Kidney (tissue), 14 donors: Measurements from ENCODE around the gene PCSK5. TPM values are rescaled to one million over a fixed set of nuclear protein-coding genes. Genes with fewer than 3 reads are reported as not detected.

Source experiments
- DNase-seq, 5 donors: peaks; one replicate each; pipeline ENCODE4 v3.0.0-alpha.2; 2013 to 2020
- FAIRE-seq: peaks from 2 replicates; lab custom pipeline; 2012; peaks lifted over from hg19 to GRCh38; lab: Jason Lieb, UNC
- H3K27ac ChIP-seq, 2 donors: one replicate each; pipeline ENCODE4 v1.7.0; 2013; ENCODE audit warnings: low read depth in 2 of 2, low read length in 2 of 2, inconsistent platforms in 1 of 2
- H3K27me3 ChIP-seq: one replicate; pipeline ENCODE4 v1.7.1; 2013; ENCODE audit warnings: low read length, inconsistent platforms; ENCODE audit not compliant: control insufficient read depth, insufficient read depth
- H3K36me3 ChIP-seq, 3 donors: one replicate each; pipeline versions ENCODE4 v1.7.0 to v1.7.1; 2013; ENCODE audit warnings: low read length in 3 of 3, control low read depth in 1 of 3, inconsistent platforms in 1 of 3; ENCODE audit not compliant: insufficient read depth in 3 of 3, control insufficient read depth in 2 of 3
- H3K4me1 ChIP-seq, 3 donors: one replicate each; pipeline versions ENCODE4 v1.7.0 to v1.7.1; 2013; ENCODE audit warnings: low read length in 3 of 3, inconsistent platforms in 1 of 3, low read depth in 1 of 3; ENCODE audit not compliant: control insufficient read depth in 2 of 3, insufficient read depth in 2 of 3
- H3K4me3 ChIP-seq, 3 donors: one replicate each; pipeline versions ENCODE4 v1.7.0 to v1.8.1; 2013; ENCODE audit warnings: low read length in 3 of 3, control low read depth in 1 of 3, inconsistent platforms in 1 of 3
- H3K9ac ChIP-seq, 3 donors: one replicate each; pipeline versions ENCODE4 v1.7.0 to v1.7.1; 2013; ENCODE audit warnings: low read length in 3 of 3, control low read depth in 1 of 3, inconsistent platforms in 1 of 3
- H3K9me3 ChIP-seq, 3 donors: one replicate each; pipeline versions ENCODE4 v1.7.0 to v1.7.1; 2013; ENCODE audit warnings: low read length in 3 of 3, control low read depth in 1 of 3, inconsistent platforms in 1 of 3; ENCODE audit not compliant: control insufficient read depth in 2 of 3, insufficient read depth in 1 of 3
- intact Hi-C: fragments of 100-400 bp; cut with DNase I; formaldehyde crosslinking; loops from one replicate; pipeline ENCODE4 v1.11.1; 2022
- polyA plus RNA-seq: library from polyadenylated mRNA; stranded (reverse); fragments of 350-450 nt; fragmentation: Illumina TruSeq; extraction: RNeasy Lipid Tissue Mini Kit (QIAGEN cat#74804); gene quantifications from one replicate; pipeline ENCODE4 v1.2.3, GENCODE V29; 2014; ENCODE audit warnings: low read depth, low replicate concordance; ENCODE audit not compliant: insufficient read depth
- total RNA-seq: library from RNA; stranded (reverse); fragmentation: NEBNext Ultra II Directional; extraction: Animal tissue kit (Norgen Biotek cat#: 25700); gene quantifications from one replicate; pipeline ENCODE4 v1.2.1, GENCODE V29; 2021
- TF ChIP-seq, protein P1 (sequence below): IDR thresholded peaks from 3 replicates; pipeline ENCODE4 v1.5.1; 2012; ENCODE audit warnings: mild to moderate bottlenecking, moderate library complexity, borderline replicate concordance; ENCODE audit not compliant: insufficient read depth; ENCODE audit errors: extremely low read depth
- donor health status: control.
- donor health status: control.
- donor health status: control.
- donor health status: control.
- donor health status: control.
- donor health status: DM: yes; HTN: yes; CAD: no.
- donor health status: Normal renal cell carcinoma (clear cell type).

Gene PCSK5
- total and polyA plus RNA-seq, 2 donors from 2014 or later, result 1.6 to 14.7 TPM

DNA sequence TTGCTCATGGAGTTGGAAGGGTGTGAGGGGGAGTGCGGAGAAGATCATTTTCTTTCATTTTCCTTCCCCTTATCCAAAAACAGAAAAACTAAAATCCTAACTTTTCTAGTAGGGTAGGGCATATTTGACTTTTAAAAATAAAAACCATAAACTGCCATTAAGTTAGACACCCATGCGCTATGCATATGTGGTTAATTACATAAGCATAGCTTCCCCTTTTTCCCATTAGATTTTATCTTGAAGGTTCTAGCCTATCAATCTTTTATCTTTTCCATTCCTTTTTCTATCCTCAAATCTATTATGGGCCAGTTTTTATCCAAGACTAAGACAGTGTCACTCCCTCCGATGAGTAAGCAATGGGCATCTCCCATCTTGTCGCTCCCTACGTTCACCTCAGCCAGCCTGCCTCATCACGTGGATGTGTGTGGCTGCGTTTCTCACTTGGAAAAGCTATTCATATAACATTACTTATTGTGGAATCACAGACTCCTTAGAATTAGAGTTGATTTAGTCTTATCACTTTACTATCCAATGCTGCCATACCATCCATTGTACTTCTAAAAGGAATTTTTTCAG is 49.2 kb downstream of the PCSK5 start:
- DNase-seq (no peak), FAIRE-seq (no peak)
- Histone ChIP-seq H3K27me3 (no peaks in the 10 kb centered on the region), H3K9me3 (no peaks in the 10 kb centered on the region), H3K36me3 (no peaks in the 10 kb centered on the region), H3K4me3 (no peak overlapping the region), H3K4me1 (no peaks in the 10 kb centered on the region), H3K9ac (no peak overlapping the region), H3K27ac (no peak overlapping the region)
- intact Hi-C loops, result no loop called here
- TF ChIP-seq, protein P1, sequence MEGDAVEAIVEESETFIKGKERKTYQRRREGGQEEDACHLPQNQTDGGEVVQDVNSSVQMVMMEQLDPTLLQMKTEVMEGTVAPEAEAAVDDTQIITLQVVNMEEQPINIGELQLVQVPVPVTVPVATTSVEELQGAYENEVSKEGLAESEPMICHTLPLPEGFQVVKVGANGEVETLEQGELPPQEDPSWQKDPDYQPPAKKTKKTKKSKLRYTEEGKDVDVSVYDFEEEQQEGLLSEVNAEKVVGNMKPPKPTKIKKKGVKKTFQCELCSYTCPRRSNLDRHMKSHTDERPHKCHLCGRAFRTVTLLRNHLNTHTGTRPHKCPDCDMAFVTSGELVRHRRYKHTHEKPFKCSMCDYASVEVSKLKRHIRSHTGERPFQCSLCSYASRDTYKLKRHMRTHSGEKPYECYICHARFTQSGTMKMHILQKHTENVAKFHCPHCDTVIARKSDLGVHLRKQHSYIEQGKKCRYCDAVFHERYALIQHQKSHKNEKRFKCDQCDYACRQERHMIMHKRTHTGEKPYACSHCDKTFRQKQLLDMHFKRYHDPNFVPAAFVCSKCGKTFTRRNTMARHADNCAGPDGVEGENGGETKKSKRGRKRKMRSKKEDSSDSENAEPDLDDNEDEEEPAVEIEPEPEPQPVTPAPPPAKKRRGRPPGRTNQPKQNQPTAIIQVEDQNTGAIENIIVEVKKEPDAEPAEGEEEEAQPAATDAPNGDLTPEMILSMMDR, result no peak

GRCh38 chr9:75941066-75941465 is 50.6 kb downstream of the PCSK5 start:
- Histone ChIP-seq H3K27me3 (no peaks in the 10 kb centered on the region), H3K36me3 (no peaks in the 10 kb centered on the region), H3K4me3 (no peak overlapping the region), H3K4me1 (no peaks in the 10 kb centered on the region), H3K9ac (no peak overlapping the region), H3K27ac (no peak overlapping the region), H3K9me3 (no peaks in the 10 kb centered on the region)
- intact Hi-C loops, result no loop called here
- DNase-seq, result no peak
- TF ChIP-seq, protein P1, result no peak
- no peak for FAIRE-seq

DNA sequence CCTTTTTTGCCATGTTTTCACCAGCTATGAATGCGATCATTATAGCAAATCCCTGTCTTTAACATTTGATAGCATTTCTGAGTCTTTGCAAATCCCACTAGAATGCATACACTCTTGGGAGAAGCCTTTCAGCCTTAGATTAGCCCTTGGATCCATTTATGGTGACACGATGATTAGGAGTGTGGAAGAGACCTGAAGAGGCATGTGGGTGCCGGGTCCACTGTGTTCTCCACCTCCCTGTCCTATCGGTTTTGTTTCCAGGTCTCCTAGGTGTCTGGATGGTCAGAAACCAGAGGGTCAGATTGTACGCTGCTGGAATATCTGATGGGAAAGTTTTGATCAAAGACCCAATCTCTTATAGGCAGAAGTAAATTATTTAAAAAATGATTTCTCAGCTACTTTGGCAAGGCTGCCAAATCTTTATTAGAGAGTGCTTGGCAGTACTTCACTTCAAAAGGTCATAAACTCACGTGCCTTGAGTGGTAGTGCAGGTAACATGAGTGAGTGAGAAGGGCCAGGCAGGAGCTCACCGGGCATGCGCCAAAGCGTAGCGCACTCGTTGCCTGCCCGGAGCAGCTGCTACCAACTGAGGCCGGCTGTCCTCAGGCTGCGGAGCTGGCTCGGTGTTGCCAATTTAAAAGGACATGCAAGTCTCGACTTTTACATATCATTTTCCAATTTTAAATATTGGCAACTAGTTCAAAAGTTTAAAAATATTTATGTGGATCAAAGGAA is 51.3 kb downstream of the PCSK5 start:
- Histone ChIP-seq H3K36me3 (no peaks in the 10 kb centered on the region), H3K9ac (no peak overlapping the region), H3K27ac (no peak overlapping the region), H3K27me3 (no peaks in the 10 kb centered on the region), H3K9me3 (no peaks in the 10 kb centered on the region), H3K4me3 (no peak overlapping the region), H3K4me1 (no peaks in the 10 kb centered on the region)
- DNase-seq, result no peak
- TF ChIP-seq, protein P1, result no peak
- no peak for FAIRE-seq
- intact Hi-C loops, result no loop called here
